ENCODE measurements around the gene KRTAP2-2. TPM values are rescaled to one million over a fixed set of nuclear protein-coding genes. Genes with fewer than 3 reads are reported as not detected.

Gene KRTAP2-2
- total RNA-seq, 4 donors from 2014 or later, result not detected

DNA sequence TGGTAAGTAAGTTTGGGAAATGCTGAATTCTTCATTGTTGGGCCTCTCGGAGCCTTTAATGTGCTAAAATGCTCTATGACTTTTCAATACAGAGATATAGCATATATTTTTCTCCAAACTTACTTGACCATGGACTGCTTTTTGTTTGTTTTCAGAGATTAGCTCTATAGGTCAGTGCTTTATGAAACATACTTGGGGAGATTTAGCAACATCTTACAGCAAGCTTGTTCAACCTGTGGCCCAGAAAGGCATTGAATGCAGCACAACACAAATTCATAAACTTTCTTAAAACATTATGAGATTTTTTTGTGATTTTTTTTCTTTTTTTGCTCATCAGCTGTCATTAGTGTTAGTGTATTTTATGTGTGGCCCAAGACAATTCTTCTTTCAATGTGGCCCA is 45.1 kb downstream of the KRTAP2-2 start:
- no peaks in the 10 kb centered on the region for H3K27me3 ChIP-seq
- H3K4me3 ChIP-seq, result no peak overlapping the region
- in situ Hi-C loops (cut with MboI; ENCODE audit: low pct_ligation_motif_present in 1 of 4, low pct_unique_long_range_greater_than_20kb in 1 of 4, low sequenced_read_pairs in 3 of 4) (no loop called here), intact Hi-C loops (cut with DNase I; ENCODE audit: low total_unique reads) (no loop called here)
- H3K4me1 ChIP-seq, result no peaks in the 10 kb centered on the region
- DNase-seq, result no peak
- no peaks in the 10 kb centered on the region for H3K36me3 ChIP-seq
- H3K9me3 ChIP-seq, result no peaks in the 10 kb centered on the region
- TF ChIP-seq, protein P1, sequence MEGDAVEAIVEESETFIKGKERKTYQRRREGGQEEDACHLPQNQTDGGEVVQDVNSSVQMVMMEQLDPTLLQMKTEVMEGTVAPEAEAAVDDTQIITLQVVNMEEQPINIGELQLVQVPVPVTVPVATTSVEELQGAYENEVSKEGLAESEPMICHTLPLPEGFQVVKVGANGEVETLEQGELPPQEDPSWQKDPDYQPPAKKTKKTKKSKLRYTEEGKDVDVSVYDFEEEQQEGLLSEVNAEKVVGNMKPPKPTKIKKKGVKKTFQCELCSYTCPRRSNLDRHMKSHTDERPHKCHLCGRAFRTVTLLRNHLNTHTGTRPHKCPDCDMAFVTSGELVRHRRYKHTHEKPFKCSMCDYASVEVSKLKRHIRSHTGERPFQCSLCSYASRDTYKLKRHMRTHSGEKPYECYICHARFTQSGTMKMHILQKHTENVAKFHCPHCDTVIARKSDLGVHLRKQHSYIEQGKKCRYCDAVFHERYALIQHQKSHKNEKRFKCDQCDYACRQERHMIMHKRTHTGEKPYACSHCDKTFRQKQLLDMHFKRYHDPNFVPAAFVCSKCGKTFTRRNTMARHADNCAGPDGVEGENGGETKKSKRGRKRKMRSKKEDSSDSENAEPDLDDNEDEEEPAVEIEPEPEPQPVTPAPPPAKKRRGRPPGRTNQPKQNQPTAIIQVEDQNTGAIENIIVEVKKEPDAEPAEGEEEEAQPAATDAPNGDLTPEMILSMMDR (IDR thresholded peaks at IDR 0.05), result no peak
- no peak for TF ChIP-seq POLR2AphosphoS5 (IDR thresholded peaks at IDR 0.05)
- no peak for TF ChIP-seq EP300 (IDR thresholded peaks at IDR 0.05; ENCODE audit: low read depth)
- no peak for TF ChIP-seq POLR2A (IDR thresholded peaks at IDR 0.05)
- 38 to 93% methylated on average over 1 of the region's 1 CpG for WGBS, 2 donors (ENCODE audit: low coverage in 1 of 2)
- no peak overlapping the region for H3K27ac ChIP-seq

DNA sequence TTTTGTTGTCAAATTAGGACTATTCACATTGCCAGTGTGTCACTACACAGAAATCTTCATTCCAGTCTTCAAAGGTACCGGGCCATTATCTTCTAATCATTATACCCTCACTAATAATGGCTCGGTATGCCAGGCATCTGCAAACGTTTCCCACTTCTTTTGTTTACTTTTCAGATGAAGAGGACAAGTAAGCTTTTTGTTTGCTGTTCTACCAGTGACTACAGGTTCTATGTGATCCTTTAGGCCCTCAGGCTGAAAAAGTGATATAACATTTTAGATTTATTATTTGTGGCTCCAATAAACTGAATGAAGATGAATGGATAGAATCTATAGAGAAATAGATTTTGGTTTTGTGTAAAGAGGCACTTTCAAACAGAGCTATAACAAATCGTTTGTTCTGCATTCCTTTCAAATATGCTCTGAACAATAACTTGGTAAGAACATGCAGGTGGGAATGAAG is 45.7 kb downstream of the KRTAP2-2 start:
- Histone ChIP-seq H3K9me3 (no peaks in the 10 kb centered on the region), H3K36me3 (no peaks in the 10 kb centered on the region), H3K4me1 (no peaks in the 10 kb centered on the region), H3K27me3 (no peaks in the 10 kb centered on the region), H3K4me3 (no peak overlapping the region), H3K27ac (no peak overlapping the region)
- intact Hi-C loops (cut with DNase I; ENCODE audit: low total_unique reads) (no loop called here), in situ Hi-C loops (cut with MboI; ENCODE audit: low pct_ligation_motif_present in 1 of 4, low pct_unique_long_range_greater_than_20kb in 1 of 4, low sequenced_read_pairs in 3 of 4) (no loop called here)
- no peak for DNase-seq
- 44 to 60% methylated on average over 4 of the region's 4 CpGs for WGBS, 2 donors (ENCODE audit: low coverage in 1 of 2)
- TF ChIP-seq POLR2AphosphoS5 (IDR thresholded peaks at IDR 0.05) (no peak), EP300 (IDR thresholded peaks at IDR 0.05; ENCODE audit: low read depth) (no peak), POLR2A (IDR thresholded peaks at IDR 0.05) (no peak)
- TF ChIP-seq, protein P1 (IDR thresholded peaks at IDR 0.05), result no peak

DNA sequence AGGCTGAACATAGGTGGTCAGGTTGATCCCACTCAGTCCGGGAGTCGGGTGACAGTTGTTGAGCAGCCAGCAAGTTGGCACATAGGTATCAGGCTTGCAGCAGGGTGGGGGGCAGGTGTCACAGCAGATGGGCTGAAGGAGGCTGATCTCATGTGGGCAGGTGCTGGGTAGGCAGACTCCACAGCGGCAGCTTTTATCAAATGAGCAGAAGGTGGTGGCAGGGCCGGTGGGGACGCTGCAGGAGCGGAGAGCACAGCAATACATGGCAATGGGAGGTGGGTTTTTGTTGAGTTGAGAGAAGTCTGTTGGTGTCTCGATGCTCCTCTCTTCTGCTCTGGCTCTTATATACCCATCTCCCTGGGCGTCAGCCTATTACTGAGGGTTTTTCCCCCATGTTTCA is 46.2 kb downstream of the KRTAP2-2 start, which contains the start of gene KRTAP3-1:
Gene KRTAP3-1 (minus strand): TSS at position 318 of the 400 bp plus-strand sequence. CDS start 54 bp downstream, at position 264.
- 82 to 87% methylated on average over 2 to 8 of the region's 8 CpGs for WGBS, 2 donors (ENCODE audit: low coverage in 1 of 2)
- in situ Hi-C loops (cut with MboI; ENCODE audit: low pct_ligation_motif_present in 1 of 4, low pct_unique_long_range_greater_than_20kb in 1 of 4, low sequenced_read_pairs in 3 of 4), result no loop called here
- Histone ChIP-seq H3K27ac (no peak within 1 kb of the TSS), H3K4me3 (no peak within 1 kb of the TSS), H3K9me3 (no peaks in the 10 kb centered on the region), H3K4me1 (no peaks in the 10 kb centered on the region), H3K27me3 (no peaks in the 10 kb centered on the region), H3K36me3 (no peaks in the 10 kb centered on the region)
- no peak for TF ChIP-seq POLR2A (IDR thresholded peaks at IDR 0.05)
- TF ChIP-seq, protein P1 (IDR thresholded peaks at IDR 0.05), result no peak
- no peak for TF ChIP-seq POLR2AphosphoS5 (IDR thresholded peaks at IDR 0.05)
- no peak for TF ChIP-seq EP300 (IDR thresholded peaks at IDR 0.05; ENCODE audit: low read depth)
- intact Hi-C loops (cut with DNase I; ENCODE audit: low total_unique reads), result no loop called here
- DNase-seq, result no peak

Small RNA genes within 50 kb of the gene (small RNA-seq; reads per million reads assigned to genes)
- gene KRTAP3-4P, result 0 reads per million in 4 donors

Other genes starting within 250 kb of the KRTAP2-2 start
- gene KRT10, start 232.6 kb downstream of the KRTAP2-2 start, total RNA-seq, result 10 to 100 TPM in 2 of 4 donors, 1 to 10 TPM in 1, not detected in 1; 2.2 to 12.7 (median 11.7) TPM
- 10 to 100 TPM in 1 of 4 donors, 1 to 10 TPM in 1, under 1 TPM in 1, not detected in 1; 0.40 to 20.0 (median 3.8) TPM for gene KRT12, start 188.0 kb downstream of the KRTAP2-2 start, total RNA-seq
- gene KRT20, start 170.0 kb downstream of the KRTAP2-2 start, total RNA-seq, result 100 to 1,000 TPM; 207 to 797 (median 735) TPM
- gene KRT23, start 117.6 kb downstream of the KRTAP2-2 start, total RNA-seq, result 1 to 10 TPM in 2 of 4 donors, not detected in 2; 1.1 to 2.5 TPM
- gene KRT39, start 88.3 kb downstream of the KRTAP2-2 start, total RNA-seq, result not detected
- gene KRT40, start 70.9 kb downstream of the KRTAP2-2 start, total RNA-seq, result under 1 TPM in 1 of 4 donors, not detected in 3; 0.48 TPM
- not detected for gene KRTAP3-3, start 61.1 kb downstream of the KRTAP2-2 start, total RNA-seq
- not detected for gene KRTAP3-2, start 55.3 kb downstream of the KRTAP2-2 start, total RNA-seq
- not detected for gene KRTAP3-1, start 46.1 kb downstream of the KRTAP2-2 start, total RNA-seq
- not detected for gene KRTAP1-5, start 28.0 kb downstream of the KRTAP2-2 start, total RNA-seq
- gene KRTAP1-4, start 25.0 kb downstream of the KRTAP2-2 start, total RNA-seq, result not detected
- not detected for gene KRTAP1-3, start 20.4 kb downstream of the KRTAP2-2 start, total RNA-seq
- gene KRTAP1-1, start 13.8 kb downstream of the KRTAP2-2 start, total RNA-seq, result not detected
- gene KRTAP2-1, start 7.9 kb downstream of the KRTAP2-2 start, total RNA-seq, result not detected
- gene KRTAP2-3, start 4.9 kb upstream of the KRTAP2-2 start, total RNA-seq, result not detected
- gene KRTAP2-4, start 10.6 kb upstream of the KRTAP2-2 start, total RNA-seq, result not detected
- gene KRTAP4-7, start 28.9 kb upstream of the KRTAP2-2 start, total RNA-seq, result not detected
- gene KRTAP4-8, start 42.9 kb upstream of the KRTAP2-2 start, total RNA-seq, result not detected
- gene KRTAP4-16, start 47.0 kb upstream of the KRTAP2-2 start, total RNA-seq, result not detected
- gene KRTAP4-9, start 50.2 kb upstream of the KRTAP2-2 start, total RNA-seq, result not detected
- not detected for gene KRTAP4-11, start 63.1 kb upstream of the KRTAP2-2 start, total RNA-seq
- not detected for gene KRTAP4-12, start 69.0 kb upstream of the KRTAP2-2 start, total RNA-seq
- gene KRTAP4-6, start 85.3 kb upstream of the KRTAP2-2 start, total RNA-seq, result not detected
- gene KRTAP4-5, start 94.6 kb upstream of the KRTAP2-2 start, total RNA-seq, result not detected
- gene KRTAP4-4, start 105.5 kb upstream of the KRTAP2-2 start, total RNA-seq, result not detected
- gene KRTAP4-3, start 113.0 kb upstream of the KRTAP2-2 start, total RNA-seq, result not detected
- not detected for gene KRTAP4-2, start 123.0 kb upstream of the KRTAP2-2 start, total RNA-seq
- under 1 TPM in 1 of 4 donors, not detected in 3; 0.82 TPM for gene KRTAP4-1, start 129.7 kb upstream of the KRTAP2-2 start, total RNA-seq
- gene KRTAP9-1, start 134.7 kb upstream of the KRTAP2-2 start, total RNA-seq, result not detected
- not detected for gene KRTAP9-2, start 171.4 kb upstream of the KRTAP2-2 start, total RNA-seq
- gene KRTAP9-3, start 177.2 kb upstream of the KRTAP2-2 start, total RNA-seq, result not detected
- gene KRTAP9-8, start 182.8 kb upstream of the KRTAP2-2 start, total RNA-seq, result not detected
- not detected for gene KRTAP9-4, start 194.5 kb upstream of the KRTAP2-2 start, total RNA-seq
- gene KRTAP9-9, start 200.2 kb upstream of the KRTAP2-2 start, total RNA-seq, result not detected
- gene KRTAP9-6, start 210.1 kb upstream of the KRTAP2-2 start, total RNA-seq, result not detected
- not detected for gene KRTAP9-7, start 220.5 kb upstream of the KRTAP2-2 start, total RNA-seq
- not detected for gene KRTAP29-1, start 247.6 kb upstream of the KRTAP2-2 start, total RNA-seq

Measured in transverse colon (tissue), 4 donors.